PC-9 (cell line): Measurements from ENCODE around the gene AGAP3.

Experiments used
- CTCF ChIP-seq: fragments of 200-600 bp; sonication (generic); conservative IDR thresholded peaks from 2 replicates; pipeline ENCODE4 v1.6.1; 2017; ENCODE audit warnings: mixed run types, antibody characterized with exemption, mild to moderate bottlenecking, moderate library complexity
- EZH2 ChIP-seq: fragments of 200-600 bp; sonication (generic); IDR thresholded peaks from 2 replicates; pipeline ENCODE4 v1.8.0; 2017; ENCODE audit warnings: antibody characterized with exemption, low read depth

DNA sequence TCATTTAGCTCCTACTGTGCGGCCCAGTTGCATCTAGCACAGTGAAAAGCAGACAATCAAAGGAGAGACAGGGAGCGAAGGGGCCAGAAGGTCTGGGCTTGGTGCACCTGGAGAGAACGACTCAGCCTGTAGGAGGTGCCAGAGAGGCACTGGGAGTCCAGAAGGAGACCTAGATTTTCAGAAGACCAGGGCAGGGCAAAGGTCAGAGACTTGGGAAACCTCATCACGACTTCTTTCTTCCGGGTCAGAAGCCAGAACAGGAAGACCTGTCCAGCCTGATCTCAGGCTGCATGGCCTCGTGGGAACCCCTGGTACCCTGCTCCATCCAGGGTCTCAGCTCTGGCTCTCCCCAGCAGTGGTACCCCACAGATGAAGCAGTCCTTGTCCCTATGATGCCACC is 5.2 kb downstream of the AGAP3 start:
- TF ChIP-seq CTCF = peak; percentile 61
- TF ChIP-seq EZH2 = no peak
